GM18951 (cell line): Measurements from ENCODE around the gene HOXA1.

Source experiments
- POLR2A ChIP-seq: IDR thresholded peaks from 4 replicates; pipeline ENCODE4 v1.6.1; 2011; ENCODE audit warnings: mild to moderate bottlenecking; ENCODE audit not compliant: insufficient read length, insufficient read depth; ENCODE audit errors: extremely low read depth
- in situ Hi-C: fragments of 300-500 bp; cut with MboI; formaldehyde crosslinking; loops from one replicate; pipeline ENCODE4 v1.12.0; 2022; ENCODE audit warnings: low sequenced_read_pairs, mixed read lengths, inconsistent platforms; ENCODE audit not compliant: unreplicated experiment

The HOXA1 gene

DNA sequence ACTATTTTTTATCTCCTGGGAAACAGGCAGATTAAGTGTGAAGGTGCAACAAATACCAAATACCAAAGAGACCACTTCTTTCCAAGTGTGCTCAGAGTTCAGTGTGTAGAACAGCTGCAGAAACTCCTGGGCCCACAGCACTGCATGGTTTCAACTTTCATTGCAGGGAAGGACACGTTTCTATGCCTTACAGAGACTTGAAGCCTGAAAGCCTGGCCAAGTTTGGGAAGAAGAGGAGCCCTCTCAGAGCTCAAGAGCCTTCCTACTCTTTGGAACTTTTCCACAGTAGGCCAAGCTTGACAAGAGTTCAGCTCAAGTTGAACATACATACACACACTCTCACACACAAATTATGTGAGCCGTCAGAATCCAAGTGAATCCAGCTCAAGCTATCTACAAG, 32.2 kb upstream of the HOXA1 start:
- in situ Hi-C loops = no loop called here
- TF ChIP-seq POLR2A = no peak

DNA sequence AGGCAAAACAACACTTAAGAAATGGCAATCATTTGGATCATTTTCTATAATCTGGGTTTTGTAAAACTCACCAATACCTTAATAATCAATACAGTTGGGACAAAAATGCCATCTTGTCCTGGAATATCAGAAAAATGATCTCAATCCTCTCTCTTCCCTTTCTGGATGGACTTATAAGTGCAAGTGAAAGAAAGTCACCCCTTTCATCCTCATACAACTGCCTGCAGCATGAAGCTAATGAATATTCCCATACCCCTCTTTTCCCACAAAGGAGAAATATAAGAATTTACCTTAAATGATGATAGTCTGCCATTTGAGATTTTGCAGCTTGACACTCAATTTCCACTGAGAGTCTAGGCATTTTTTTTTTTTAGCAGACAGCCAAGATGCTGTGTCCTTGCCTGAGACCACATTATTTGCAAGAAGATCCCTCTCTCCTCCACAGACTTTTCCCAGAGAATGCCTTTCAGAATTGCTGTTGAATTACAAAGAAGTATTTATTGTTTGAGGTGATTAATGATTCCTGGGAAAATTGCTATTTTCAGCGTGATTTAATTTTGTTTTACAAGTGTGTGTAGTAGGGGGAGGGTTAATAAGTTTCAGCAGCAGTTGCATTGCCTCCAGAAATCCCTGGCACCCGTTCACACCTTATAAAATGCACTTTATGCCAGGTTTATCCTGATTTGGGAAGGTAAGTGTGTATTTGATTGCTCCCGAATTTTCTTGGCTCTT, 31.0 kb upstream of the HOXA1 start:
- in situ Hi-C loops = no loop called here
- no peak for TF ChIP-seq POLR2A

DNA sequence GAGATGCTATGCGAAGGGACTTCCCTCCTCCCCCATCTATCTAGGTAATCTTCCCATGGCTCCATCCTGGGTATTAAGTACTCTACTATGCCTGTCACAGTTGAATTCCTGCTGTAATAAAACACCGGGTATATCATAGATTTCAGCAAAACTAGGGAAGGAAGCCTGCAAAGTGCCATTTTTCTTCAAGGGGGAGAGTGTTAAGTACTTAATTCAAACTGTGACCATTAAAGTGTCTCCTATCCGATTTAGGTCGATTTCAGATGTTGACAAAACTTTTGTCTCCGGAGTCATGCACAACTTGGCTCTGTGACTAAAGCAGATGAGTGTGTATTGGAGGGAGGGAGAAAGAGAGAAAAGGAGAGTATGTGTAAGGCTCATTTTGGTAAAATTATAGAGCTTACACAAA, 30.2 kb upstream of the HOXA1 start:
- TF ChIP-seq POLR2A = no peak
- in situ Hi-C loops = no loop called here

DNA sequence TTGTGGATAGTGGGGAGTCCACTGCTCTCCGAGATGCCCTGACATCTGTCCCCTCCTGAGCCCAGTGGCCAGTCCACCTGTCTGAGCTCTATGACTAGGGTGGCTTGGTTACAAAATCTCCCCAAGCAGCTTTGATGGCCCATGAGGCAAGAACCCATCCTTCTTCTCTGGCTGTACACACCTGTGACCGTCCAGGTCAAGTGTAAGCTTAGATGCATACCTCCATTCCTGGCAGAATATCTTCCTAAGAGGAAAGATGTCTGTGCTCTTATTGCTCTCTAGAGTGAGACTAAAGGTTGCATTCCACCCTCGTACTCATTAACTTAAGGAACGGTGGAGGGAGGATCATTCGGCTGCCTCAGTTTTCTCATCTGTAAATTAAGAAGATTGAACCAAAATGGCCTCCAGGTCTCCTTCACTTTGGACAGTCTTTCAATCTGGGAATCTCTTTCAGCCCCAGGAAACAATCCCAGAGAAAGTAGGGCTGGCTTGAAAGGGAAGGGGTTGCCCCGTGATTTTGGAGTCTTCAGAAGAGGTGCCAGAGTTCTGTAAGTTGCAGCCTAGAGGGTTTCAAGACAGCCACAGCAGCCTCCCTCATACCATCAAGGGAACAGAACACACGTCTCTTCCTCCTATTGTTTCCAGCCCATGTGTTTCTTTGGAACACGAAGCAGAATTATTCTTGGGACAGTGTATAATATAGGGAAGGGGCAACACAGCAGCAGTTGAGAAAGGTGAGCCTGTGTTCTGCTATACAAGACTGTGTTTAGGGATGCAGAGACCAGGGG, 29.3 kb upstream of the HOXA1 start:
- no peak for TF ChIP-seq POLR2A
- in situ Hi-C loops = no loop called here

DNA sequence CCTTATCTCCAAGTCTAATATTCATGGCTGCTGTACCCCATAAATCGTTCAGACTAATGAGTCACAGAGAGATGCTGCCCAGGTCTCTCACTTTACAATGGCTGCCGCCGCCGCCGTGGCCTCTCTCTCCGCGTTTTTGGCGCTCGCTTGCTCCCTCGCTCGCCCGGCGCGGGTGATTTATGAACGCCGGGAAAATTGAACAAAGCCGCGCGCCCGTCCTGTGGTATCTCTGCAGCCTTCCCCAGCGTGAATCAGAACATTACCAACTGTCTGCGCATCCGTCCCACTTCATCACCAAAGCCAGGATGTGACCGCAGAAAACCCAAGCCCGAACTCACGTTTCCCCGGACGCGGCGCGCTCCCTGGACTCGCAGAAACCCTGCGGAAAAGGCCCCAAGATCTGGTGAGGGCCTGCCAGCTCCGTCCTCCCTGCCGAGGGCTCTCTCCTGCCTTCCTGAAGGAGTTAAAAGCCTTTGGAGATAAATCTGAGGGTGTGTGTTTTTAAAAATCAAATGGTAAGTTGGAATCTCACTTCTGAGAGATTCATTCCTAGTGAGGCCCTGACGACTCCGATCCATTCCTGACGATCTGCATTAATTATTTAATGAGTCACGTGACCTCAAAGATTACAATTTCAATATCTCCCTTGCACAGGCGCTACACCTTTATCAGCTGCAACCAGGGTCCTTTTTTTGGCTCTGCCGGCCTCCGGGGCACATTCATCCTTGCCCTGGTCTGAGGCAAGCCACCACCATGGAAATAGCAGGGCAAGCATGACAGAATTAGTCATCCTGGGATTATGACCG, 28.5 kb upstream of the HOXA1 start:
- no peak for TF ChIP-seq POLR2A
- in situ Hi-C loops = no loop called here

DNA sequence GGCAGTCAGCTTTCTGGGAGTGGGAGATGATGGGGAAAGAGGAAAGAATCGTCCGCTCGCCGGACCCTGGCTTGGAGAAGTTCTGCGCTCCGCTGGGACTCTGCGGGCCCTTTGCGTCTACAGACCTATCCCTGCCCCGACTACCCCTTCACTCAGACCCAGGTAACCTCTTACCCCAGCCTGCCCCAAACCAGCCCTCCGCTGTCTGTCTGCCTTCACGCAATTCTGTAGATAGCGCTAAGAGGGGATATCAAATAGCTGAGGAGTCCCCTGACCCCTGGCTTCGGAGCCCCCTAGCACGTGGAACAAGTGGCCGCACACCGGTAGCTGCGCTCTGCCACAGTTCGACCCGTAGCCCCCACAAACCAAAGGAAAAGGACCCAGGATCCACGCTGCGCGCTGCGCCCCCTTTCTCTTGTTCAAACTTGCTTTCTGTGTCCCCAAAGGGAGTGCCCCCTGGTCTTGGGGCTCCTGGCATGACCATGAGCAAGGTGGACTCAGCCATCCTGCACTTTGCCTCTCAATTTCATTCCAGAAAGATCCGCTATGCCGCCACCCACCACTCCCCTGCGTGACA, 27.8 kb upstream of the HOXA1 start:
- no peak for TF ChIP-seq POLR2A
- in situ Hi-C loops = no loop called here

GRCh38 chr7:27123007-27123476, 27.2 kb upstream of the HOXA1 start:
- no peak for TF ChIP-seq POLR2A
- in situ Hi-C loops = no loop called here

DNA sequence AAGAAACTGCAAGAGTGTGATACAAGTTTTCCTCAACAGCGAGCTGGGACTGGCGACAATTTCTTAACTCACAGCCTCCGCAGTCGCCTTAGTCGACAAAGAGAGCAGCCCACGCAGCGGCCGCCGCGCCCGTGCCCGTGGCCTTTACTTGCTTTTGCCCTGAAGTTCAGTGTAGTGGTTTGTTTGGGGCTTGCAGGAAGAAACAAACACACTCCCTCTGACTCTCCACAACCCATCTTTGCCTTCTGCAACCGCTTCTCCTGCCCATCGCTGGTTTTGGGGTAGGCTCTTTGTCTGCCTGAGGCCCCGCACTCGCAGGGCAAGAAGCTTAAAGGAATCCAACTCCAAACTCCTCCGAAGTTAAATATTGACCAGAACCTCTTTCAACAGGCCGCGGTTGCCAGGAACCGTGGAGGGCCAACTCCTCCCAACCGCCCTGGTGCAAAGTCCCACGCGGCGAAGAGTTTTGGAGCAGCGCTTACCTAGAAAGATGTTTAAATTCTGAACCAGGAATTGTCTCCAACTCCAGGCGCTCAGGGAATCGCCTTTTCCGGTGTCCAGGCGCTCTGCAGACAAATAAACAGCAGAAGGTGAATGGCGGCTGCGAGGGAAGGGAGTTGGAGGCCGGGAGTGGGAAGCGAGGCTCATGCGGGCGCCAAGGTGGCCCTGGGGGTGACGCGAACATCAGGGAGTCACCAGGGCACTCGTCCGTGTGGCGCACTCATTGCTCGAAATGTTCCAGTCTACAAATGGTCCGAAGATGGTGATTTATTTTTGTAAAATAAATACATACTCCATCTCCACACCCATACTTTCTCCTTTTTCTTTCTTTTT, 26.5 kb upstream of the HOXA1 start:
- TF ChIP-seq POLR2A = no peak
- in situ Hi-C loops = no loop called here

DNA sequence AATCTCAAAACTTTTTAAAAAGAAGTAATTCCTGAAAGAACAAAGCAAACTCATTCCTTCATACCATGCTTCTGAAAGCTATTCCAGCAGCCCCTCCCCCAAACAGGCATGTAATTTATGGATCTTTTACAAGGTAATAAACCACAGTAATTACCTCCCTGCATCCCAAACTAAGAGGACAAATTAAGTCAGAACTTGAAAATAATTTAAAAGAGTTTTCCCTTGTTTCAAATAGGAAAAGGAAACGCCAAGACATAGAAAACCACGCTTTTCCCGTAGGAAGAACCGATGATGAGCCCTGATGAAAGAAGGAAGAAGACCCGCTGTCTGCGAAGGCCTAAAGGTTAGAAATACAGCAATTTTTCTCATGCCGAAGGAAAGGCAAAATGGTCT, 25.9 kb upstream of the HOXA1 start:
- TF ChIP-seq POLR2A = no peak
- in situ Hi-C loops = no loop called here

DNA sequence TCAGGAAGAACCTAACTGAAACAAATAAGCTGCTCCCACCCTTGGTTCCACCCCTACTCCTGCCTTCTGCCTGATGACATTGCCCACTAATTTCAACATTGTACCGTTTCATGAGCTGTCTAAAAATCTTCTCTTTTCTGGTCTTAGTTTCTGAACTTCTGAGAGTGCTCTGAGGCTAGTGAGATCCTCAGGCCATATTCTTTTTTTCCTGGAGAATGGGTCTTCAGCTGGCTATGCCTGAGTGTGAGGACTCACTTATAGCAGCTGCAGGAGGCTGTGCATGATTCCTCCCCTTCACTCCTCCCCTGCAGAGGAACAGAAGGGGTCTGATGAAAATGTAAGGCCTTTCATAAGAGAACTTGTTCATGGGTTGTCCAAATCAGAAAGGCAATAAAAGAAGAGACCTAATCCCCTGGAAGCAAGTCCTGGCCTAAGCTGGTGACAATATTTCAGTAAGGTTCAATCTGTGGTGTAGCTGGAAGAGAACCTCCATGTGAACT, 23.7 kb upstream of the HOXA1 start:
- no peak for TF ChIP-seq POLR2A
- in situ Hi-C loops = no loop called here

- in situ Hi-C loops = no loop called here
- no peak for TF ChIP-seq POLR2A
Measured at GRCh38 chr7:27118580-27118979, 22.8 kb upstream of the HOXA1 start.

- in situ Hi-C loops = no loop called here
- no peak for TF ChIP-seq POLR2A
Measured at GRCh38 chr7:27117887-27118491, 22.2 kb upstream of the HOXA1 start.
